Measurements from ENCODE around the gene SUSD1. TPM values are rescaled to one million over a fixed set of nuclear protein-coding genes. Genes with fewer than 3 reads are reported as not detected.
A peak's percentile ranks its signal among the peaks of the same experiment; 100 is the strongest.

SUSD1 gene
- total and polyA plus RNA-seq, 2 donors (not counting 3 experiments of a cell fraction or from before 2014, with no cell fraction given) = 33.1 to 37.8 TPM

- DNase-seq (ENCODE audit: low read depth, low spot score) (peak; percentile 37), FAIRE-seq (no peak)
- ChIA-PET CTCF (interaction anchor here (1.1 to 1.5 kb wide), 2 partner anchors 13 to 82 kb away, joined by 4 read pairs; no protein-coding TSS in a partner anchor), POLR2A (interaction anchor here (0.6 kb wide), 1 partner anchor 15 kb away, joined by 4 read pairs; no protein-coding TSS in a partner anchor)
- Histone ChIP-seq H3K4me1 (ENCODE audit: control insufficient read depth, extremely low read depth, insufficient read depth, low read length) (peaks cover 4% of the 10 kb centered on the region), H3K27ac (ENCODE audit: insufficient read depth, low read depth, low read length) (no peak overlapping the region), H2AFZ (ENCODE audit: low read depth, low read length) (no peak overlapping the region), H3K9me3 (replicated peaks; ENCODE audit: control insufficient read depth, insufficient read depth, low read length) (no peaks in the 10 kb centered on the region), H4K20me1 (replicated peaks; ENCODE audit: control insufficient read depth, extremely low read depth, insufficient read depth, low read length) (no peaks in the 10 kb centered on the region), H3K4me2 (ENCODE audit: insufficient read depth, low read length) (no peak overlapping the region), H3K27me3 (ENCODE audit: control insufficient read depth in 2 of 2, insufficient read depth in 2 of 2, low read length in 2 of 2) (no peaks in the 10 kb centered on the region), H3K4me3 (replicated peaks in 1 of 3; ENCODE audit: insufficient read depth in 1 of 3, low read depth in 1 of 3, low read length in 3 of 3) (no peak overlapping the region), H3K9me1 (replicated peaks; ENCODE audit: control insufficient read depth, extremely low read depth, insufficient read depth, low read length) (no peaks in the 10 kb centered on the region), H3K36me3 (ENCODE audit: control insufficient read depth in 2 of 2, extremely low read depth in 1 of 2, insufficient read depth in 2 of 2, low read length in 2 of 2) (no peaks in the 10 kb centered on the region), H3K9ac (replicated peaks; ENCODE audit: extremely low read depth, insufficient read depth, low read length) (no peak overlapping the region), H3K79me2 (ENCODE audit: control insufficient read depth, insufficient read depth, low read length) (no peaks in the 10 kb centered on the region)
- dilution Hi-C loops (cut with MboI; ENCODE audit: extremely low pct_ligation_motif_present, low sequenced_read_pairs) (no loop called here), intact Hi-C loops (cut with micrococcal nuclease) (no loop called here)
- no TSS peak for BruUV-seq (replicated peaks)
- peak; percentile 10 for TF ChIP-seq JUN (IDR thresholded peaks at IDR 0.05; ENCODE audit: borderline replicate concordance, insufficient read depth, insufficient read length, low read depth)
- no peak for TF ChIP-seq GATA2 (IDR thresholded peaks at IDR 0.05; ENCODE audit: insufficient read depth, insufficient read length, low read depth, low read length)
- TF ChIP-seq FOS (IDR thresholded peaks at IDR 0.05; ENCODE audit: borderline replicate concordance, insufficient read depth, low read length) = peak; percentile 67
- no peak for TF ChIP-seq POLR2A (IDR thresholded peaks at IDR 0.05; ENCODE audit: low read depth, low read length)
These were observed 182.6 kb downstream of the SUSD1 start for GRCh38 chr9:111992523-111992922.

GRCh38 chr9:111991179-111991578, 183.9 kb downstream of the SUSD1 start:
- H4K20me1 ChIP-seq (replicated peaks; ENCODE audit: control insufficient read depth, extremely low read depth, insufficient read depth, low read length) = no peaks in the 10 kb centered on the region
- no peaks in the 10 kb centered on the region for H3K27me3 ChIP-seq (ENCODE audit: control insufficient read depth in 2 of 2, insufficient read depth in 2 of 2, low read length in 2 of 2)
- H3K9me1 ChIP-seq (replicated peaks; ENCODE audit: control insufficient read depth, extremely low read depth, insufficient read depth, low read length) = no peaks in the 10 kb centered on the region
- no TSS peak for BruUV-seq (replicated peaks)
- H3K4me1 ChIP-seq (ENCODE audit: control insufficient read depth, extremely low read depth, insufficient read depth, low read length) = peaks cover 4% of the 10 kb centered on the region
- no peaks in the 10 kb centered on the region for H3K36me3 ChIP-seq (ENCODE audit: control insufficient read depth in 2 of 2, extremely low read depth in 1 of 2, insufficient read depth in 2 of 2, low read length in 2 of 2)
- H3K9me3 ChIP-seq (replicated peaks; ENCODE audit: control insufficient read depth, insufficient read depth, low read length) = no peaks in the 10 kb centered on the region
- no peak overlapping the region for H3K9ac ChIP-seq (replicated peaks; ENCODE audit: extremely low read depth, insufficient read depth, low read length)
- H3K4me2 ChIP-seq (ENCODE audit: insufficient read depth, low read length) = no peak overlapping the region
- no peak overlapping the region for H2AFZ ChIP-seq (ENCODE audit: low read depth, low read length)
- dilution Hi-C loops (cut with MboI; ENCODE audit: extremely low pct_ligation_motif_present, low sequenced_read_pairs) (no loop called here), intact Hi-C loops (cut with micrococcal nuclease) (no loop called here)
- H3K27ac ChIP-seq (ENCODE audit: insufficient read depth, low read depth, low read length) = no peak overlapping the region
- DNase-seq (ENCODE audit: low read depth, low spot score) = no peak
- FAIRE-seq = no peak
- no peaks in the 10 kb centered on the region for H3K79me2 ChIP-seq (ENCODE audit: control insufficient read depth, insufficient read depth, low read length)
- ChIA-PET POLR2A (no interaction called here), CTCF (no interaction called here)
- no peak overlapping the region for H3K4me3 ChIP-seq (replicated peaks in 1 of 3; ENCODE audit: insufficient read depth in 1 of 3, low read depth in 1 of 3, low read length in 3 of 3)
- TF ChIP-seq MYC (IDR thresholded peaks at IDR 0.05; ENCODE audit: low read depth, low read length) = no peak
- TF ChIP-seq FOS (IDR thresholded peaks at IDR 0.05; ENCODE audit: borderline replicate concordance, insufficient read depth, low read length) = no peak
- TF ChIP-seq POLR2A (IDR thresholded peaks at IDR 0.05; ENCODE audit: low read depth, low read length) = no peak

Small RNA genes lying within 50 kb of the gene (small RNA-seq; reads per million reads assigned to genes)
- gene RF00019 (ENCODE audit: insufficient read depth, insufficient read length, low read depth, low replicate concordance) (not detected), gene RNU6-710P (ENCODE audit: insufficient read depth, insufficient read length, low read depth, low replicate concordance) (not detected), gene RNU6-855P (ENCODE audit: insufficient read depth, insufficient read length, low read depth, low replicate concordance) (not detected)

Other genes with a start within 250 kb of the SUSD1 start
- gene PTBP3, start 158.3 kb upstream of the SUSD1 start, total RNA-seq = 73.2 and 75.0 TPM in 2 replicates
- 42.4 and 49.5 TPM in 2 replicates for gene PTBP3, start 158.3 kb upstream of the SUSD1 start, polyA plus RNA-seq
- gene HSDL2, start 204.8 kb upstream of the SUSD1 start, total RNA-seq = 15.6 and 22.1 TPM in 2 replicates
- 4.0 and 5.6 TPM in 2 replicates for gene HSDL2, start 204.8 kb upstream of the SUSD1 start, polyA plus RNA-seq

All from endothelial cell of umbilical vein (primary cell).